CD4-positive, alpha-beta T cell treated with Interleukin-15 for 4 hours (primary cell): ENCODE results near the gene HHATL.
"Not testable (repeated sequence)": the region's sequence is repeated elsewhere in the genome, so short reads cannot be mapped to it uniquely, and the experiment has no call there.

Source experiments
- DNase-seq: peaks from one replicate; pipeline ENCODE4 v3.0.0-alpha.2; 2020; ENCODE audit warnings: low spot score

HHATL gene

GRCh38 chr3:42734263-42734860, 31.8 kb upstream of the HHATL start:
- no peak for DNase-seq

GRCh38 chr3:42733501-42734262, 31.1 kb upstream of the HHATL start:
- no peak for DNase-seq

- DNase-seq: no peak
These were observed 30.3 kb upstream of the HHATL start for GRCh38 chr3:42732829-42733459.

DNA sequence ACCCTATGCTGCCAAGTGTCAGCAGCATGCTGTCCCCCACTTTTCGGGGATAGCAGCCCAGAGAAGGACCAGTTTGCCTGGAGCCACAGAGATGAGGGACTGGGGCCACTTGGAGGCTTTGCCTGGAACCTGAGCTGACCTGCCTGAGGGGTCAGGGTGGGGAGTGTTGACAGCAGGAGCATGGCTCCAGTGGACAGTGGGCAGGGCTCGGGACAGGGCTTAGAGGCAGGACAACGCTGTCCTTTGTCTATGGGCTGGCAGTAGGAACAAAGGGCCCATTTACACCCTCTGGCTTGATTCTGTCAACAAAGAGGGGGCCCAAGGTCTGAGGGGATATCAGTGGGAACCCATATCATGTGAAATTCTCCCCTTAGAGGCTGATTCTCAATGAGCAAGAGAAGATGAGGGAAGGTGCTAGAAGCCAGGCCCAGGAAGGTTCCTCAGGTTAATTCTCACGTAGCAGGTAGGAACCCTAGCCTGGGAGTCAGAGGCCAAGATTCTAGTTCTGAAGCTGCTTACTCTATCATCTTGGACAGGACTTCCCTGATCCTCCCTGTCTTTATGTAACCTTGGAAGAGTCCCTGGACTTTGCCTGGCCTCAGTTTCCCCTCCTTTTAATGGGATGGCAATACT, 29.7 kb upstream of the HHATL start:
- no peak for DNase-seq

GRCh38 chr3:42731476-42732195, 29.0 kb upstream of the HHATL start:
- DNase-seq: no peak

DNA sequence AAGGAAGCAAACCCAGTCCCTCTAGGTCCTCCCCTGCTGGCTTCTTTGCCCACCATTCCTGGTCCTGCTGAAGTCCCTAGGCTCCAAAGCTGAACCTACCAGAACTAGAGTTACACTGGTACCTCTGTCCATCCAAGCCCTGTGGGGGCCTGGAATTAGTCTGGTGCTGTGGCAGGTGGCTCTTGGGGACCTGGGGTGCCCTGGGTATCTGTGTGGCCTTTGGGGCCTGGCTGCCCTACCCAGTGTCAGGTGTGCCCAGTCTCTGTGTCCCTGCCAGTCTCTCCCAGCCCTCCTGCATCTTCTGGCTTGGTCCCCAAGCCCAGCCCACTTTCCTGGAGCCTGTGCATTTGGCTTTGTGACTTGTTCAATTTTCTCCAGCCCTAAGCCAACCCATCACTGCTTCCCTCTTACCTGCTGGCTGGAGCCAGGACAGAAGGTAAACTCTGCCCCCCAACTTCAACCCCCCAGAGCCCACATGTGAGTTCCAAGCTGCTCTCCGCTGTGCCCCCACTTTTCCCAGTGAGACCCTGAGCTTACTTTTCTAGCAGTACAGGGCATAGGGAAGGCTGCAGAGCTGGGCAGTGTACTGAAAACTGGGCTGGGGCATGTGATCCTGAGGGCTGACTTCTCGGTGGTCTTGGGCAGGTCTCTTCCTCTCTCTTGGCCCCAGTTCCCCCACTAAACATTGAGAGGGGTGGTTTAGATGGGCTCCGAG, 28.3 kb upstream of the HHATL start:
- DNase-seq: no peak

DNA sequence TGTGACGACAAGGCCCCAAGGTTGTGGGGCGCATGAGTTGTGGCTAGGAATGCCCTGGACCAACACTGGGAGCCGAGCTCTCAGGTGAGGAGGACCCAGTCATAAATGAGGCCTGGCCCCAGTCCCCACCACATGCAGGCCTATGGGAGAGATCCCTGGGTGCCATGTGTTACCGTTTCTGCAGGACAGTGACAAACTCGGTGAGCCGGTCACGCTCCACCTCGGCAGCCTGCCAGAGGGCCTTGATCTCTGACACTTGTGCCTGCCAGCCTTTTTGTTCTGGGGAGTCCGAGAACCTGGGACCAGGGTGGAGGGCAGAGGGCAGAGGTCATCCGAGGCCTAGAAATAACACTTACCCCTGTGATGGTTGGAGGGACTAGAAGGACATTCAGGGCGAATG, 27.7 kb upstream of the HHATL start:
- DNase-seq: no peak

- no peak for DNase-seq
These were observed 27.0 kb upstream of the HHATL start for GRCh38 chr3:42729404-42730145.

DNA sequence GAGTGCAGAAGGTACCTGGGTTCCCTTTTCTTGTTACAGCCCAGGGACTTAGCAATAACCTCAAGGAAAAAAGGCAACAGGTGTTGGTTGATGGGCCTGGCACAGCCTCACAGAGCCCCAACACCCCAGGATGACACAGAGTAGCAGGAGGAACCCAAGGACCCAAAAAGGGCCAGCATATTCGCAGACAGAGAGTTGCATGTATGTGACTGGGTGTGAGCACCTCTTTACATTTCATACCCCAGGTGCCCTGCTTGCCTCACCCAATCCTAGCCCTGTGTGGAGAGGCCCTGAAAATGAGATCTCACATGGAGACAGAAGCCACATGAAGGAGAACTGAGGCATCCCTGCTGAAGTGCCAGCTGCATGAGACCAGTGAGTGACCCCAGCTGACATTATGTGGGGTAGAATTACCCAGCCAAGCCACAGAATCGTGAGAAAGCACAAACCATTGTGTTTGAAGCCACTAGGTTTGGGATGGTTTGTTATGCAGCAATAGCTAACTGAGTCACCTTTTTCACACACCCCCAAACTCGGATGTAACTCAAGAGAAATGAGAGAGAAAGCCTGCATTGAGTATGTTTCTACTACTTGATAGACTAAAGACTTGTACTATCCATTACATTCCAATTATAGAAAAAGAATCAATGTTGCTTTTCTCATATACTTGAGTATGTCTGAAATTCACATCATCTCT, 26.2 kb upstream of the HHATL start:
- DNase-seq: no peak

DNA sequence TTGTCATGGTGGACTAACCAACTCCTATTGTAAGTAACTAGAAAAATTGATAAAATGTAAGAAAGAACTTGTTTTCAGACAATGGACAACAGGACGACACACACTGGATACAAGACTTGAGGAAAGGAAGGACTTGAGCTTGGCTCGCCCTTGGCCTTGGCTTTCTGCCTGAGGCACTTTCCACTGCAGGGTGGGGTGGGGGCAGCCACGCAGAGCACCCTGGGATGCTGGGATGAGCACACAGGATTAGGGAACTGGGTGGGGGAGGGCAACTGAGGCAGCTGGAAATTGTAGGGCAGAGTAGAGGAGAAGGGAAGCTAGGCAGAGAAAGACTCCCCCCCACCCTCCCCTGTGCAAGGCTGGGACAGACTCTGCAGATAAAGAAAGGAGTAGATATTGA, 25.5 kb upstream of the HHATL start:
- DNase-seq: no peak

DNA sequence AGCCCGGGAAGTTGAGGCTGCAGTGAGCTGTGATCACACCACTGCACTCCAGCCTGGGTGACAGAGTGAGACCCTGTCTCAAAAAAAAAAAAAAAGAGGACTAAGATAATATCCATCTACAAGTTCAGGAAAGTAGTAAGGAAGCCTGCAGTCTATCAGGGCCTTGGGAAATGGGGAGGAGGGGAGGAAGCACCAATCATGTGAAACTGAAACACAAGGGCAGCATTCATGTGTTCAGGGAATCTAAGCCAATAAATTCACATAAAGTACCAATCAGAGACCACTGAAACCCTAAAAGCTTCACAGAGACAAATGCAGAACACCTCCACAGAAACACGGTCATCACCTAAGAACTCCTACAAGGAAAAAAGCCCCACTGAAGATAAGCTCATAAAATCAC, 22.9 kb upstream of the HHATL start:
- no peak for DNase-seq

GRCh38 chr3:42723219-42723618, 20.6 kb upstream of the HHATL start:
- no peak for DNase-seq

GRCh38 chr3:42722442-42722841, 19.8 kb upstream of the HHATL start:
- not testable (repeated sequence) for DNase-seq

DNA sequence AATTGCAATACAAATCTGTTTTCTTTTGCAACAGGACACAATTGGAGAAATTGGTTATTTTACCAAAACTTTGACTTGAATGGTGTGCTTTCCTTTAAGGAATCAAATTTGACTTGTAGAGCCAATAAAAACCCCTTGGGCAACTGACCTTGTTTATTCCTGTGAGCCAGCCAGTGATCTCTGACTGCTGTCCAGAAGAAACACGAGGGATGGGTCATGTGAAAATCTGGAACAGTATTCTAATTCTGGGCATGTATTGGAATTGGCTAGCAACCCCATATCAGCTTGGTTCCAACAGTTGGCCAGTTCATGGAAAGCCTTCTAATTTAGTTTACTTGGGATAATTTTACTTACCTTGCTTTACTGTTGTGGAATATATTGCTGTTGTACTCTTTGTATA, 19.1 kb upstream of the HHATL start:
- no peak for DNase-seq

- no peak for DNase-seq
These were observed 17.5 kb upstream of the HHATL start for GRCh38 chr3:42720126-42720525.

GRCh38 chr3:42719002-42719401, 16.4 kb upstream of the HHATL start:
- no peak for DNase-seq

DNA sequence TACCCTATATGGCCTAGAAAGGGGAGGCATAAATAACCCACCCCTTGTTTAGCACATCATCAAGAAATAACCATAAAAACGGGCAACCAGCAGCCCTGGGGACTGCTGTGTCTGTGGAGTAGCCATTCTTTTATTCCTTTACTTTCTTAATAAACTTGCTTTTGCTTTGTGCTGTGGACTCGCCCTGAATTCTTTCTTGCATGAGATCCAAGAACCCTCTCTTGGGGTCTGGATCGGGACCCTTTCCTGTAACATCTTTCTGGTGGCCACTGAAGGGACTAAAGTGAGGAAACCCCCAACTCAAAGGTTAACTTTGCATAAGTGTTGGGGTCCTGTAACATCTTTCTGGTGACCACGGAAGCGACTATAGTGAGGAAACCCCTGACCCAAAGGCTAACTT, 15.7 kb upstream of the HHATL start:
- DNase-seq: no peak

DNA sequence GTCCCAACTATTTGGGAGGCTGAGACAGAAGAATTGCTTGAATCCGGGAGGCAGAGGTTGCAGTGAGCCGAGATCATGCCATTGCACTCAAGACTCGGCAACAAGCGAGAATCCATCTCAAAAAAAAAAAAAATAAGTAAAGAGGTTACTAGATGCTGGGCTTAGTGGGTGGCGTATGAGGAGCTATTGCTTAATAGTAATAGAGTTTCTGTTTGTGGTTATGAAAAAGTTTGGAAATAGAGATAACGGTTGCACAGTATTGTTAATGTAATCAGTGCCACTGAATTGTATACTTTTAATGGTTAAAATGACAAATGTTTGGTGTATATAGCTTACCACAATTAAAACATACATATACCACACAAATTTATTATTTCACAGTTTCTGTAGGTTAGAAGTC, 14.7 kb upstream of the HHATL start:
- DNase-seq: no peak

- no peak for DNase-seq
These were observed 11.7 kb upstream of the HHATL start for GRCh38 chr3:42714171-42714852.

GRCh38 chr3:42713747-42714146, 11.1 kb upstream of the HHATL start:
- no peak for DNase-seq
